ENCODE measurements around the gene ERBIN. TPM values are rescaled to one million over a fixed set of nuclear protein-coding genes. Genes with fewer than 3 reads are reported as not detected.

Gene ERBIN
- total RNA-seq, 1 experiment from 2014 or later: 47.2 TPM

GRCh38 chr5:65981969-65982619, 55.7 kb downstream of the ERBIN start:
- H3K27me3 Mint-ChIP-seq (ENCODE audit: insufficient read depth, unreplicated experiment): no peaks in the 10 kb centered on the region
- Histone ChIP-seq H3K36me3 (ENCODE audit: control insufficient read depth, insufficient read depth, low read length) (peaks cover 1% of the 10 kb centered on the region; the same call in 1 of the 2 replicates), H3K4me3 (ENCODE audit: low read depth, low read length) (no peak overlapping the region), H3K9me3 (no peaks in the 10 kb centered on the region), H3K4me1 (no peaks in the 10 kb centered on the region), H3K27me3 (replicated peaks; ENCODE audit: control insufficient read depth, insufficient read depth, low read length) (no peaks in the 10 kb centered on the region)
- H3K27ac Mint-ChIP-seq (ENCODE audit: unreplicated experiment): no peak overlapping the region
- peaks cover 24% of the 10 kb centered on the region for H3K4me1 Mint-ChIP-seq (ENCODE audit: low read depth, unreplicated experiment)
- no peak for DNase-seq
- POLR2A ChIA-PET: no interaction called here
- intact Hi-C loops (cut with micrococcal nuclease; ENCODE audit: unreplicated experiment): no loop called here
- CTCF ChIA-PET: no interaction called here
- no peaks in the 10 kb centered on the region for H3K9me3 Mint-ChIP-seq (ENCODE audit: unreplicated experiment)
- H3K4me3 Mint-ChIP-seq (ENCODE audit: unreplicated experiment): no peak overlapping the region
- TF ChIP-seq CTCF (IDR thresholded peaks at IDR 0.05; ENCODE audit: insufficient read depth in 1 of 2, low read depth in 1 of 2, low read length in 1 of 2, severe bottlenecking in 1 of 2, unreplicated experiment in 1 of 2): no peak
- H3K36me3 Mint-ChIP-seq (ENCODE audit: insufficient read depth, unreplicated experiment): peaks cover 9% of the 10 kb centered on the region
- BruUV-seq (replicated peaks): no TSS peak

- no peaks in the 10 kb centered on the region for H3K9me3 ChIP-seq
- Mint-ChIP-seq H3K4me1 (ENCODE audit: low read depth, unreplicated experiment) (peaks cover 25% of the 10 kb centered on the region), H3K27me3 (ENCODE audit: insufficient read depth, unreplicated experiment) (no peaks in the 10 kb centered on the region), H3K27ac (ENCODE audit: unreplicated experiment) (no peak overlapping the region), H3K9me3 (ENCODE audit: unreplicated experiment) (no peaks in the 10 kb centered on the region), H3K36me3 (ENCODE audit: insufficient read depth, unreplicated experiment) (peaks cover 9% of the 10 kb centered on the region), H3K4me3 (ENCODE audit: unreplicated experiment) (no peak overlapping the region)
- no peak for DNase-seq
- intact Hi-C loops (cut with micrococcal nuclease; ENCODE audit: unreplicated experiment): no loop called here
- peaks cover 1% of the 10 kb centered on the region; the same call in 1 of the 2 replicates for H3K36me3 ChIP-seq (ENCODE audit: control insufficient read depth, insufficient read depth, low read length)
- CTCF ChIA-PET: no interaction called here
- no peaks in the 10 kb centered on the region for H3K4me1 ChIP-seq
- BruUV-seq (replicated peaks): no TSS peak
- no peaks in the 10 kb centered on the region for H3K27me3 ChIP-seq (replicated peaks; ENCODE audit: control insufficient read depth, insufficient read depth, low read length)
- POLR2A ChIA-PET: no interaction called here
- no peak for TF ChIP-seq CTCF (IDR thresholded peaks at IDR 0.05; ENCODE audit: insufficient read depth in 1 of 2, low read depth in 1 of 2, low read length in 1 of 2, severe bottlenecking in 1 of 2, unreplicated experiment in 1 of 2)
- H3K4me3 ChIP-seq (ENCODE audit: low read depth, low read length): no peak overlapping the region
Measured at GRCh38 chr5:65982635-65983034, 56.3 kb downstream of the ERBIN start.

GRCh38 chr5:65984098-65984885, 57.9 kb downstream of the ERBIN start:
- Histone ChIP-seq H3K36me3 (ENCODE audit: control insufficient read depth, insufficient read depth, low read length) (peaks cover 1% of the 10 kb centered on the region; the same call in 1 of the 2 replicates), H3K9me3 (no peaks in the 10 kb centered on the region), H3K4me3 (ENCODE audit: low read depth, low read length) (no peak overlapping the region), H3K4me1 (no peaks in the 10 kb centered on the region), H3K27me3 (replicated peaks; ENCODE audit: control insufficient read depth, insufficient read depth, low read length) (no peaks in the 10 kb centered on the region)
- peak overlapping the region; percentile 16 for H3K27ac Mint-ChIP-seq (ENCODE audit: unreplicated experiment)
- intact Hi-C loops (cut with micrococcal nuclease; ENCODE audit: unreplicated experiment): no loop called here
- BruUV-seq (replicated peaks): no TSS peak
- peaks cover 6% of the 10 kb centered on the region for H3K36me3 Mint-ChIP-seq (ENCODE audit: insufficient read depth, unreplicated experiment)
- CTCF ChIA-PET: interaction anchor here (0.5 kb wide), 1 partner anchor 290 kb away, joined by 4 read pairs; no protein-coding TSS in a partner anchor
- H3K4me3 Mint-ChIP-seq (ENCODE audit: unreplicated experiment): no peak overlapping the region
- POLR2A ChIA-PET: no interaction called here
- DNase-seq: no peak
- peaks cover 30% of the 10 kb centered on the region for H3K4me1 Mint-ChIP-seq (ENCODE audit: low read depth, unreplicated experiment)
- no peaks in the 10 kb centered on the region for H3K27me3 Mint-ChIP-seq (ENCODE audit: insufficient read depth, unreplicated experiment)
- no peak for TF ChIP-seq CTCF (IDR thresholded peaks at IDR 0.05; ENCODE audit: insufficient read depth in 1 of 2, low read depth in 1 of 2, low read length in 1 of 2, severe bottlenecking in 1 of 2, unreplicated experiment in 1 of 2)
- H3K9me3 Mint-ChIP-seq (ENCODE audit: unreplicated experiment): no peaks in the 10 kb centered on the region

Data from Caco-2 (cell line).